H1 (cell line): ENCODE measurements around the gene TSPAN5. TPM values are rescaled to one million over a fixed set of nuclear protein-coding genes. Genes with fewer than 3 reads are reported as not detected.

Experiments used
- CTCF ChIA-PET: fragments of 300-600 bp; sonication (Branson Sonifier 250); formaldehyde crosslinking; loops from one replicate; lab custom pipeline; 2021; ENCODE audit not compliant: partially characterized antibody; lab: Charles Lee
- POLR2A ChIA-PET: fragments of 300-600 bp; sonication (Branson Sonifier 250); formaldehyde crosslinking; loops from one replicate; lab custom pipeline; 2021; ENCODE audit warnings: inconsistent platforms; ENCODE audit not compliant: partially characterized antibody; lab: Charles Lee
- DNase-seq, 2 experiments: peaks; one replicate each; pipeline versions ENCODE4 v3.0.0 to v3.0.0-alpha.2; 2010 to 2022; ENCODE audit warnings: low spot score in 2 of 2, low read depth in 1 of 2, mixed read lengths in 1 of 2
- FAIRE-seq: peaks from 2 replicates; lab custom pipeline; 2011; peaks lifted over from hg19 to GRCh38; lab: Jason Lieb, UNC
- H2AFZ ChIP-seq: 2 replicates; pipeline ENCODE4 v1.8.1; 2012; ENCODE audit warnings: low read length, inconsistent platforms
- H2AK5ac ChIP-seq: 2 replicates; pipeline ENCODE4 v1.6.1; 2013; ENCODE audit warnings: low read depth, low read length
- H2BK120ac ChIP-seq: replicated peaks from 2 replicates; pipeline ENCODE3; 2013; ENCODE audit warnings: low read depth, low read length, inconsistent platforms
- H2BK12ac ChIP-seq: 2 replicates; pipeline ENCODE4 v1.6.1; 2013; ENCODE audit warnings: low read depth, low read length
- H2BK15ac ChIP-seq: 2 replicates; pipeline ENCODE4 v1.6.1; 2013; ENCODE audit warnings: low read length
- H2BK20ac ChIP-seq: 2 replicates; pipeline ENCODE4 v1.6.1; 2013; ENCODE audit warnings: low read length
- H2BK5ac ChIP-seq: 2 replicates; pipeline ENCODE4 v1.6.1; 2013; ENCODE audit warnings: low read depth, low read length
- H3K14ac ChIP-seq: 2 replicates; pipeline ENCODE4 v1.6.1; 2013; ENCODE audit warnings: inconsistent platforms; ENCODE audit not compliant: insufficient read length
- H3K18ac ChIP-seq: 2 replicates; pipeline ENCODE4 v1.6.1; 2013; ENCODE audit warnings: low read length; ENCODE audit errors: extremely low read depth
- H3K23ac ChIP-seq: 2 replicates; pipeline ENCODE4 v1.6.1; 2013; ENCODE audit warnings: inconsistent platforms; ENCODE audit not compliant: insufficient read length
- H3K23me2 ChIP-seq: 2 replicates; pipeline ENCODE4 v1.6.1; 2013; ENCODE audit warnings: low read depth, low read length
- H3K27ac ChIP-seq: 2 replicates; pipeline ENCODE4 v1.6.1; 2011; ENCODE audit warnings: low read depth, low read length, inconsistent platforms
- H3K27me3 ChIP-seq, 4 experiments: replicated peaks in 1 of 4; 1 replicate in 1 of 4; 2 replicates in 3 of 4; pipeline versions ENCODE4 v1.6.1 to v1.8.1; 2011 to 2013; ENCODE audit warnings: low read length in 3 of 4, mild to moderate bottlenecking in 3 of 4, inconsistent platforms in 2 of 4, mixed read lengths in 2 of 4, moderate library complexity in 1 of 4; ENCODE audit not compliant: control insufficient read depth in 3 of 4, insufficient read depth in 3 of 4; ENCODE audit errors: extremely low read depth in 1 of 4
- H3K36me3 ChIP-seq, 4 experiments: 2 replicates each; pipeline versions ENCODE4 v1.6.1 to v1.8.1; 2011 to 2013; ENCODE audit warnings: mild to moderate bottlenecking in 4 of 4, low read length in 3 of 4, moderate library complexity in 2 of 4, control low read depth in 1 of 4, inconsistent platforms in 1 of 4; ENCODE audit not compliant: insufficient read depth in 4 of 4, control insufficient read depth in 2 of 4
- H3K4ac ChIP-seq: replicated peaks from 2 replicates; pipeline ENCODE3; 2013; ENCODE audit warnings: low read length, low read depth, mixed read lengths, inconsistent platforms; ENCODE audit not compliant: insufficient read length
- H3K4me1 ChIP-seq, 4 experiments: replicated peaks in 1 of 4; 1 replicate in 1 of 4; 2 replicates in 3 of 4; pipeline versions ENCODE4 v1.6.1 to v1.8.1; 2011 to 2013; ENCODE audit warnings: low read length in 3 of 4, inconsistent platforms in 2 of 4, mixed read lengths in 1 of 4; ENCODE audit not compliant: insufficient read depth in 4 of 4, control insufficient read depth in 3 of 4
- H3K4me2 ChIP-seq, 2 experiments: 2 replicates each; pipeline versions ENCODE4 v1.6.1 to v1.8.1; 2011 to 2013; ENCODE audit warnings: low read depth in 2 of 2, low read length in 2 of 2, control low read depth in 1 of 2, inconsistent platforms in 1 of 2, mild to moderate bottlenecking in 1 of 2; ENCODE audit not compliant: insufficient read depth in 1 of 2
- H3K4me3 ChIP-seq, 4 experiments: fragments of 200-600, 300-600 bp in 1 of 4; sonication (generic), shearing (Covaris generic), sonication (Bioruptor Twin) in 1 of 4; 2 replicates each; pipeline versions ENCODE4 v1.5.1 to v1.8.1; 2011 to 2016; ENCODE audit warnings: low read length in 4 of 4, low read depth in 3 of 4, control low read depth in 2 of 4, inconsistent platforms in 2 of 4, mild to moderate bottlenecking in 2 of 4, mixed read lengths in 1 of 4, moderate library complexity in 1 of 4; ENCODE audit not compliant: insufficient read depth in 2 of 4; ENCODE audit errors: extremely low read depth in 1 of 4
- H3K56ac ChIP-seq: replicated peaks from 2 replicates; pipeline ENCODE3; 2013; ENCODE audit warnings: low read depth, mild to moderate bottlenecking, mixed read lengths, low read length, inconsistent platforms; ENCODE audit not compliant: insufficient read length
- H3K79me1 ChIP-seq: 2 replicates; pipeline ENCODE4 v1.6.1; 2013; ENCODE audit warnings: low read depth, low read length, control low read depth
- H3K79me2 ChIP-seq, 2 experiments: 2 replicates each; pipeline versions ENCODE4 v1.6.1 to v1.8.1; 2012 to 2013; ENCODE audit warnings: low read length in 2 of 2, mild to moderate bottlenecking in 2 of 2, inconsistent platforms in 1 of 2; ENCODE audit not compliant: insufficient read depth in 2 of 2, control insufficient read depth in 1 of 2
- H3K9ac ChIP-seq, 4 experiments: replicated peaks in 1 of 4; 1 replicate in 1 of 4; 2 replicates in 3 of 4; pipeline versions ENCODE4 v1.6.1 to v1.8.1; 2011 to 2013; ENCODE audit warnings: low read depth in 3 of 4, low read length in 3 of 4, control low read depth in 2 of 4, mild to moderate bottlenecking in 2 of 4, moderate library complexity in 2 of 4, inconsistent platforms in 1 of 4; ENCODE audit errors: extremely low read depth in 1 of 4
- H3K9me3 ChIP-seq, 2 experiments: 2 replicates each; pipeline versions ENCODE4 v1.6.1 to v1.8.1; 2012 to 2013; ENCODE audit warnings: mild to moderate bottlenecking in 2 of 2, moderate library complexity in 2 of 2, control low read depth in 1 of 2, inconsistent platforms in 1 of 2, low read depth in 1 of 2, low read length in 1 of 2, mixed read lengths in 1 of 2; ENCODE audit not compliant: insufficient read depth in 2 of 2
- H4K20me1 ChIP-seq, 2 experiments: replicated peaks in 1 of 2; 2 replicates each; pipeline versions ENCODE3 to v1.8.1; 2011 to 2013; ENCODE audit warnings: inconsistent platforms in 2 of 2, low read length in 2 of 2, mild to moderate bottlenecking in 1 of 2; ENCODE audit not compliant: insufficient read depth in 2 of 2, control insufficient read depth in 1 of 2
- H4K5ac ChIP-seq: 2 replicates; pipeline ENCODE4 v1.6.1; 2013; ENCODE audit warnings: low read length, low read depth, mixed read lengths, inconsistent platforms; ENCODE audit not compliant: insufficient read length
- H4K8ac ChIP-seq: 2 replicates; pipeline ENCODE4 v1.8.0; 2013; ENCODE audit warnings: mild to moderate bottlenecking, moderate library complexity, low read length, inconsistent platforms; ENCODE audit not compliant: insufficient read depth; ENCODE audit errors: extremely low read depth
- H4K91ac ChIP-seq: replicated peaks from 2 replicates; pipeline ENCODE3; 2013; ENCODE audit warnings: low read length, mixed read lengths, inconsistent platforms; ENCODE audit not compliant: insufficient read length
- EGR1 ChIP-seq: IDR thresholded peaks from 2 replicates; pipeline ENCODE4 v1.6.1; 2011; ENCODE audit warnings: low read depth, low read length, borderline replicate concordance
- KDM1A ChIP-seq: fragments of 200-600, 300-600 bp; sonication (generic); IDR thresholded peaks from 2 replicates; pipeline ENCODE4 v1.7.1; 2016; ENCODE audit warnings: mild to moderate bottlenecking, low read length, borderline replicate concordance
- NRF1 ChIP-seq: IDR thresholded peaks from 2 replicates; pipeline ENCODE4 v1.6.1; 2011; ENCODE audit warnings: mild to moderate bottlenecking, low read depth, low read length, improper control_type of control experiment
- WGBS, 2 experiments: shearing (Covaris generic) in 1 of 2; methylation state at CpG; one replicate each; pipeline versions ENCODE4 v1.1.6 to v1.1.7; 2013 to 2015; ENCODE audit warnings: low lambda C conversion rate in 2 of 2, mixed read lengths in 2 of 2, inconsistent platforms in 1 of 2, low coverage in 1 of 2, missing lambda C conversion rate in 1 of 2; ENCODE audit not compliant: insufficient replicate concordance in 2 of 2, insufficient coverage in 1 of 2, insufficient read length in 1 of 2; ENCODE audit errors: extremely low coverage in 1 of 2, missing lambda C conversion rate in 1 of 2; 5-methylcytosine and 5-hydroxymethylcytosine counted together
- polyA plus RNA-seq, 7 experiments: library from polyadenylated mRNA; depleted of rRNA in 3 of 7; stranded (reverse) in 5 of 7; unstranded in 2 of 7; fragments of >200 nt in 5 of 7; fragments of 200-250 nt in 2 of 7; gene quantifications; 1 replicate in 5 of 7; 2 replicates in 1 of 7; 4 replicates in 1 of 7; pipeline versions ENCODE4 v1.2.1 to v1.2.3, GENCODE V29; 2011 to 2013; ENCODE audit warnings: missing spikeins in 2 of 7, mixed read lengths in 2 of 7
- total RNA-seq: library from RNA; stranded (reverse); fragmentation: NEBNext Ultra II Directional; extraction: Animal tissue kit (Norgen Biotek cat#: 25700); gene quantifications from 2 replicates; pipeline ENCODE4 v1.2.1, GENCODE V29; 2021

TSPAN5 gene
- total and polyA plus RNA-seq, 2 of the 8 experiments (the other 6 are each of a cell fraction or from before 2014, with no cell fraction given), result 17.6 to 21.2 TPM

- no peaks in the 10 kb centered on the region for H4K20me1 ChIP-seq
- no peak overlapping the region for H2BK120ac ChIP-seq
- H3K79me1 ChIP-seq, result no peaks in the 10 kb centered on the region
- H4K91ac ChIP-seq, result no peak overlapping the region
- no peak overlapping the region for H2BK15ac ChIP-seq
- no peak overlapping the region for H2BK5ac ChIP-seq
- H2BK20ac ChIP-seq, result no peak overlapping the region
- DNase-seq (no peak), FAIRE-seq (no peak)
- POLR2A ChIA-PET, result no interaction called here
- H3K27ac ChIP-seq, result no peak overlapping the region
- H3K18ac ChIP-seq, result no peak overlapping the region
- no peak overlapping the region for H2AFZ ChIP-seq
- H3K9ac ChIP-seq, result no peak overlapping the region
- H4K8ac ChIP-seq, result no peak overlapping the region
- H3K4me3 ChIP-seq, result no peak overlapping the region
- 90% methylated on average over 2 of the region's 2 CpGs; no CpG with 5 or more reads in 1 of the 2 experiments for WGBS, 2 experiments
- H3K4ac ChIP-seq, result no peak overlapping the region
- H2BK12ac ChIP-seq, result no peak overlapping the region
- no peak overlapping the region for H3K56ac ChIP-seq
- H3K23me2 ChIP-seq, result no peaks in the 10 kb centered on the region
- no peaks in the 10 kb centered on the region for H3K9me3 ChIP-seq
- H4K5ac ChIP-seq, result no peak overlapping the region
- H3K79me2 ChIP-seq, result no peaks in the 10 kb centered on the region
- H3K14ac ChIP-seq, result no peak overlapping the region
- no peak overlapping the region for H3K23ac ChIP-seq
- no peak overlapping the region for H2AK5ac ChIP-seq
- no peak overlapping the region for H3K4me2 ChIP-seq
- H3K27me3 ChIP-seq, result no peaks in the 10 kb centered on the region
- TF ChIP-seq NRF1 (no peak), EGR1 (no peak), KDM1A (no peak)
- H3K4me1 ChIP-seq, result peaks cover 0 to 8% (median under 1%) of the 10 kb centered on the region in 4 experiments; a peak in 4 of 7 replicates
- H3K36me3 ChIP-seq, result 0 out of 8 replicates have a peak, but pooled peaks cover 0 to 4% (median 0%) of the 10 kb centered on the region in 4 experiments
- CTCF ChIA-PET, result interaction anchor here (0.6 to 2.8 kb wide), 14 partner anchors 8 to 1357 kb away, joined by 3 to 13 read pairs (median 3); no protein-coding TSS in a partner anchor
These were observed 188.6 kb downstream of the TSPAN5 start for GRCh38 chr4:98469771-98470170.
